AG09319 (cell line): ENCODE measurements around the gene GNA12.

ENCODE experiments used
- DNase-seq: peaks from one replicate; pipeline ENCODE4 v3.0.0-alpha.2; 2010; ENCODE audit warnings: low read depth; ENCODE audit errors: extremely low read depth
- TF ChIP-seq, protein P1 (sequence below): IDR thresholded peaks from 2 replicates; pipeline ENCODE4 v1.5.1; 2011; ENCODE audit warnings: low read depth, mild to moderate bottlenecking, inconsistent platforms, low read length, moderate library complexity

The GNA12 gene

DNA sequence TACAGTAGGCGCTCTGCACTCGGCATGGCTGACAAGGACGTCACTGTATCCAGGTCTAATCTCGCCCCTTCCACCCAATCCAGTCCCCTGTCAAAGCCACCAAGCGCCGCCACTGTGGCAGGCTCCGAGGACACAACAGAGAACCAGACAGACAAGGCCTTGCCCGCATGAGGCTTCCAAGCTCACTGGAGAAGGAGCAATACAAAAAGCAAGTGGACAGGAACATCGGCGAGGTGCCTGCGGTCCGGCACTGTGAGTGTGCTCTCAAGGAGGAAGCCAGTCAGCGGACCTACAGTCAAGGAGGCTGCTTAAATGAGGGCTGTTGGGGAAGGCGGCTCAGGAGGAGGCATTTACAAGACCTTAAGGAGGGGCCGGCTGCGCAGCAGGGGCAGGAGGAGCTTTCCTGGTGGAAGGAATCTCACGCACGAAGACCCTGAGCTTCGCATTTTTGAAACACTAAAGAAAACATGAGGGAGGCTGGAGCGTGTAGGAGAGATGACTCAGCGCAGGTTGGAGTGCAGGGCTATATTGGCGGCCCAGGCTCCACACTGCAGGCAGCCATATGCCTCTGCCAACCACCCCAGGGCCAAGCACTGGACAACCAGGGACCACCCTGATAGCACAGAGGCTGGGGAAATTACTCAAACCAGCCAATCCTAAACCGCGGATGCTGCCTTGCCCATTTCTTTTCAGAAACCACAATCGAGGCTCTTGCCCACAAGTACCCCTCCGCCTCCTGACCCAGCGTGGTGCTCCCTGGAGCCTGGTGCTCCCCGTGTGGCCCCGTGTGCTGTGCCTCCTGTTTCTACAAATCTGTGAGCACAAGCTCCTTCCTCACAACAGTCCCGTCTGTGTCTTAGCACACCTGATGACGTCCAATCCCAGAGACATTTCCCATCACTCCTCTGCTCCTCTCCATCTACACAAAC, 28.9 kb downstream of the GNA12 start:
- TF ChIP-seq, protein P1, sequence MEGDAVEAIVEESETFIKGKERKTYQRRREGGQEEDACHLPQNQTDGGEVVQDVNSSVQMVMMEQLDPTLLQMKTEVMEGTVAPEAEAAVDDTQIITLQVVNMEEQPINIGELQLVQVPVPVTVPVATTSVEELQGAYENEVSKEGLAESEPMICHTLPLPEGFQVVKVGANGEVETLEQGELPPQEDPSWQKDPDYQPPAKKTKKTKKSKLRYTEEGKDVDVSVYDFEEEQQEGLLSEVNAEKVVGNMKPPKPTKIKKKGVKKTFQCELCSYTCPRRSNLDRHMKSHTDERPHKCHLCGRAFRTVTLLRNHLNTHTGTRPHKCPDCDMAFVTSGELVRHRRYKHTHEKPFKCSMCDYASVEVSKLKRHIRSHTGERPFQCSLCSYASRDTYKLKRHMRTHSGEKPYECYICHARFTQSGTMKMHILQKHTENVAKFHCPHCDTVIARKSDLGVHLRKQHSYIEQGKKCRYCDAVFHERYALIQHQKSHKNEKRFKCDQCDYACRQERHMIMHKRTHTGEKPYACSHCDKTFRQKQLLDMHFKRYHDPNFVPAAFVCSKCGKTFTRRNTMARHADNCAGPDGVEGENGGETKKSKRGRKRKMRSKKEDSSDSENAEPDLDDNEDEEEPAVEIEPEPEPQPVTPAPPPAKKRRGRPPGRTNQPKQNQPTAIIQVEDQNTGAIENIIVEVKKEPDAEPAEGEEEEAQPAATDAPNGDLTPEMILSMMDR = no peak
- no peak for DNase-seq

DNA sequence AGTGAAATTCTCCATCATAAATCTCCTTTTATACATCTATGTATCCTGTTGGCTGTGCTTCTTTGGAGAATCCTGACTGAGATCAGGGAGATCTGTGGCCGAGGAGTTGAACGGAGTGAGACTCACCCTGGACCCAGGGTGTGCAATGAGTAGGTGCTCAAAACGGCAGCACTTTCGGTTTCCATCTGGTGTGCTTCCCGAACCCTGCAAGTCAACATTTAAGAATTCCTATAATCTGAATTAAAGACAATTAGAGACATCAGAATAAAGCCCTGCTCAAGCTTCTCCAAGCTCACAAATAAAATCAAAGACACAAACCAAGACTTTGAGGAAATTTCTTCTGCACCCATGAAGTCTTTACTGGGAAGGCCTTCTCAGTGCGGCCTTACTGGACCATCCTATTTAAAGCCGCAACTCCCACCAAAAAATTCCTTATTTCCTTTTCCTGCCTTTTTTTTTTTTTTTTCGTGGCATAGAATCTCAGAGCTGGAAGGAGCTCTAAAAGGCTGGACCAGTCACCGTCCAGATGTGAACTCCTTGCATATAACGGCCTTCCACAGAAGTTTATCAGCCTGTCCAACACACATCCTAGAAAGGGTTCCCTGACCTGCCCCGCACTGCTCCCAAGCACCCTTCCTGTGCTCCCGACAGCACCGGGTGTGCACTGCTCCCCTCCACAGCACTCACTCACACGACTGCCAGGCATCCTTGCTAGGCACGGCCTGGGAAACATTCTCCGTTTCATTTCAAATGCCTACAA, 29.7 kb downstream of the GNA12 start:
- TF ChIP-seq, protein P1 = no peak
- no peak for DNase-seq

DNA sequence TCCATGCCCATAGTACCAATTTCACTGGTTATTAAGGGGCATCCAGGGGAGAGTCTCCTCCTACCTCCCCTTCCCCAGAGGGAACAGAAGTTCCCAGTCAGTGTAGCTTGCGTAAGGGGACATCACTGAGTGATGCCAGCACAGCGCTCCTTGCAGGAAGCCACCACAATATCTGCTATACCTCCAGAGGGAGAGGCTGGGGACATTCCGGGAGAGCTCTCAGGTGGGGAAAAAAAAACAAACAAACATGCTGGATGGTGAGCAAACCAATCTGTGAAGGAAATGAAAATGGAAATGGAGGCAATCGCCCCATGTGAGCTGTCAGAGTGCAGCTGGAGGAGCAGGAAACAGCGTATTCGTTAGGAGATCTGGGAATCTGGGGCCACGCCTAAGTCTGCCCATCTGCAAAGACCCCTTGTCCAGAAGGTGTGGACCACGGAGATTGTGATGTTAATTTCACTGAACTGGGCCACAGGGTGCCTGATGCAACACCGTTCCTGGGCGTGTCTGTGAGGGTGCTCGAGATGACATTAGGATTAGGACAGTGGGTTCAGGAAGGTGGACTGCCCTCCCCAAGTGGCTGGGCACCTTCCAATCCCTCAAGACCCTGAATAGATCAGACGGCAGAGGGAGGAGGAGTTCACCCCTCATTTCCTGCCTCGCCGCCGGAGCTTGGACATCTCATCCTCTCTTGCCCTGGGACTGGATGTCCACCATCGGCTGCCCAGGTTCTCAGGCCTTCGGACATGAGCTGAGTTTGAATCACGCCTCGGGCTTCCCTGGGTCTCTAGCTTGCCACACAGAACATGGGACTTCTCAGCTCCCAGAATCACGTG, 30.5 kb downstream of the GNA12 start:
- DNase-seq = no peak
- TF ChIP-seq, protein P1 = no peak

DNA sequence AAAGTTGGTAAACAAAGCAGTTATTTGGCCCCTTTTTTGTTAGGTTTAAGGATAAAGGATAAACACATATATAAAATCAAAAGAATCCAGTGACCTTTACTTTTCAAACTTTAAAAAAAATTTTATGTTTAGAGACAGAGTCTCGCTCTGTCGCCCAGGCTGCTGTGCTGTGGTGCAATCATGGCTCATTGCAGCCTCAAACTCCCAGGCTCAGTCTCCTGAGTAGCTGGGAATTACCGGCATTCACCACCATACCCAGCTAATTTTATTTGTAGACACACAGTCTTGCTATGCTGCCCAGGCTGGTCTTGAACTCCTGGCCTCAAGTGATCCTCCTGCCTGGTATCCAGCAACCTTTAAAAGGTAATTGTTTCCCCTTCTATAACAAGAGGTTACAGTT, 31.3 kb downstream of the GNA12 start:
- no peak for DNase-seq
- TF ChIP-seq, protein P1 = no peak

DNA sequence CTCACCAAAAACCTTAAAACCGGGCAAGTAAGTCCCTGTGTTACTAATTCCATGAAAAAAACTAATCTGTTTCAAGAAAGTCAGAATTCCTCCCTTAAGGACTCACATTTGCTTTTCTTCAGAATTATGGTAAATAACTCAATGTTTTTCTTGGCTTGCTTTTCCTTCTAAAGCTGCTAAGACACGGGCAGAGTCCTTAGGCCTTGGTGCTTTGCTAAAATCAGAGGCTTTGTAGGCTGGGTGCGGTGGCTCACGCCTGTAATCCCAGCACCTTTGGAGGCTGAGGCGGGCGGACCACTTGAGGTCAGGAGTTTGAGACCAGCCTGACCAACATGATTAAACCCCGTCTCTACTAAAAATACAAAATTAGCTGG, 32.0 kb downstream of the GNA12 start:
- TF ChIP-seq, protein P1 = no peak
- no peak for DNase-seq

DNA sequence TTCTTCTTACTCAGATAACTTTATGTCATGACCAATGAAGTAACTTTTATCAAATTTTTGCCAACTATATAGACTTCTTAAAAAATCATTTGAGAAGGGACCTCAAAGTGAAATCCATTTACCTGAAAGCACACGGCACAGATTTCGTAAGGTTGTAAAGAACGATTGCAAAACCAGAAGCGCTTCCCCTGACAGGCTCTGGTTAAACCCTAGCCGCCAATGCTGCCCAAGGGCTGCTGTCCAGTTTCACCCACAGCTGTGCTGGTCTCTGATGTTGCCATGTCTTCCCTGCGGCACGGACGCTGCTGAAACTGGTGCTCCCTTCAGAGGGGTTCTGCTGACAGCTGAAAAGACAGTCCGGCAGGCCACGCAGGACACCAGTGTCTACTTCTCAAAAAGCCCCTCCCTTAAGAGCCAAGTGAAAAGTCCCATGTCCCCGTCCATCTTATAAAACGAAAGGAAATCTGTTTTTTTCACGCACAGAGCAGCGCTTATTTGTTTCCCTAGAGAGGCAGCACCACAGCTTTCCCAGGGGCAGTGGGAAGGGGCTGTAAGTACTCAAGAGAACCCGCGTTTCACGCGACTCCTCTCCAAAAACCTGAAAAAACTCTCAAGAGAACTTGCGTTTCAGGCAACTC, 32.5 kb downstream of the GNA12 start:
- no peak for DNase-seq
- TF ChIP-seq, protein P1 = no peak
